ENCODE measurements around the gene CDC7. TPM values are rescaled to one million over a fixed set of nuclear protein-coding genes. Genes with fewer than 3 reads are reported as not detected.

CDC7 gene
- total RNA-seq, 2 donors from 2014 or later = 0.66 to 0.78 TPM

GRCh38 chr1:91476533-91477217 lies 24.0 kb upstream of the CDC7 start:
- ATAC-seq = no peak
- Histone ChIP-seq H3K9me3 (no peaks in the 10 kb centered on the region), H3K4me3 (no peak overlapping the region), H3K36me3 (replicated peaks in 1 of 2; ENCODE audit: insufficient read depth in 1 of 2, low read depth in 2 of 2) (no peaks in the 10 kb centered on the region), H3K4me1 (no peaks in the 10 kb centered on the region), H3K27me3 (no peaks in the 10 kb centered on the region), H3K27ac (no peak overlapping the region)
- intact Hi-C loops (cut with DNase I) = no loop called here
- 33 to 40% methylated on average over 2 of the region's 2 CpGs for WGBS, 2 donors
- no peak for TF ChIP-seq CTCF (IDR thresholded peaks at IDR 0.05)
- TF ChIP-seq POLR2A (IDR thresholded peaks at IDR 0.05) = no peak
- DNase-seq = no peak

GRCh38 chr1:91487469-91487868 lies 13.2 kb upstream of the CDC7 start:
- H3K9me3 ChIP-seq = no peaks in the 10 kb centered on the region
- no peak overlapping the region for H3K4me3 ChIP-seq
- H3K36me3 ChIP-seq (replicated peaks in 1 of 2; ENCODE audit: insufficient read depth in 1 of 2, low read depth in 2 of 2) = no peaks in the 10 kb centered on the region
- no peaks in the 10 kb centered on the region for H3K27me3 ChIP-seq
- no peak for DNase-seq
- ATAC-seq = no peak
- intact Hi-C loops (cut with DNase I) = no loop called here
- no peak overlapping the region for H3K27ac ChIP-seq
- TF ChIP-seq POLR2A (IDR thresholded peaks at IDR 0.05) (no peak), CTCF (IDR thresholded peaks at IDR 0.05) (no peak)
- no peaks in the 10 kb centered on the region for H3K4me1 ChIP-seq
- WGBS, 2 donors = 51 to 65% methylated on average over 3 of the region's 3 CpGs

GRCh38 chr1:91490501-91490900 lies 10.2 kb upstream of the CDC7 start:
- H3K9me3 ChIP-seq = no peaks in the 10 kb centered on the region
- H3K4me3 ChIP-seq = no peak overlapping the region
- intact Hi-C loops (cut with DNase I) = no loop called here
- no peaks in the 10 kb centered on the region for H3K4me1 ChIP-seq
- 14 to 71% methylated on average over 1 of the region's 1 CpG for WGBS, 2 donors
- no peaks in the 10 kb centered on the region for H3K36me3 ChIP-seq (replicated peaks in 1 of 2; ENCODE audit: insufficient read depth in 1 of 2, low read depth in 2 of 2)
- no peak for TF ChIP-seq CTCF (IDR thresholded peaks at IDR 0.05)
- DNase-seq = no peak
- no peak overlapping the region for H3K27ac ChIP-seq
- no peak for ATAC-seq
- H3K27me3 ChIP-seq = no peaks in the 10 kb centered on the region

- peaks cover 14% of the 10 kb centered on the region for H3K4me1 ChIP-seq
- H3K27ac ChIP-seq = no peak overlapping the region
- H3K9me3 ChIP-seq = no peaks in the 10 kb centered on the region
- H3K36me3 ChIP-seq (replicated peaks in 1 of 2; ENCODE audit: insufficient read depth in 1 of 2, low read depth in 2 of 2) = no peaks in the 10 kb centered on the region
- ATAC-seq (no peak), DNase-seq (no peak)
- WGBS, 2 donors = 76 to 78% methylated on average over 2 of the region's 2 CpGs
- intact Hi-C loops (cut with DNase I) = no loop called here
- no peaks in the 10 kb centered on the region for H3K27me3 ChIP-seq
- TF ChIP-seq POLR2A (IDR thresholded peaks at IDR 0.05) (no peak), CTCF (IDR thresholded peaks at IDR 0.05) (no peak)
- no peak overlapping the region for H3K4me3 ChIP-seq
Observed at GRCh38 chr1:91498035-91498434, 2.6 kb upstream of the CDC7 start.
